Mucosa of rectum (tissue), 2 donors: ENCODE results near the gene DPP10.
"Not testable (repeated sequence)": the region's sequence is repeated elsewhere in the genome, so short reads cannot be mapped to it uniquely, and the experiment has no call there.

Experiments used
- H3K27ac ChIP-seq, 2 donors: one replicate each; pipeline ENCODE4 v1.7.0; 2013; ENCODE audit warnings: inconsistent platforms in 2 of 2, low read depth in 2 of 2, low read length in 2 of 2
- H3K27me3 ChIP-seq, 2 donors: one replicate each; pipeline ENCODE4 v1.7.0; 2013; ENCODE audit warnings: low read length in 2 of 2; ENCODE audit not compliant: control insufficient read depth in 2 of 2, insufficient read depth in 2 of 2
- H3K36me3 ChIP-seq, 2 donors: one replicate each; pipeline ENCODE4 v1.7.0; 2013; ENCODE audit warnings: low read length in 2 of 2; ENCODE audit not compliant: control insufficient read depth in 2 of 2, insufficient read depth in 2 of 2
- H3K4me1 ChIP-seq, 2 donors: one replicate each; pipeline ENCODE4 v1.7.0; 2013; ENCODE audit warnings: low read length in 2 of 2, mild to moderate bottlenecking in 1 of 2; ENCODE audit not compliant: control insufficient read depth in 2 of 2, insufficient read depth in 2 of 2
- H3K4me3 ChIP-seq, 2 donors: one replicate each; pipeline ENCODE4 v1.7.0; 2013; ENCODE audit warnings: low read length in 2 of 2
- H3K9ac ChIP-seq, 2 donors: one replicate each; pipeline ENCODE4 v1.7.0; 2013; ENCODE audit warnings: low read length in 2 of 2, low read depth in 1 of 2, mild to moderate bottlenecking in 1 of 2
- H3K9me3 ChIP-seq, 2 donors: one replicate each; pipeline ENCODE4 v1.7.0; 2013; ENCODE audit warnings: low read length in 2 of 2; ENCODE audit not compliant: control insufficient read depth in 2 of 2
- donor health status: healthy.
- donor health status: Normal muscosa, but diverticular disease.

DPP10 gene

DNA sequence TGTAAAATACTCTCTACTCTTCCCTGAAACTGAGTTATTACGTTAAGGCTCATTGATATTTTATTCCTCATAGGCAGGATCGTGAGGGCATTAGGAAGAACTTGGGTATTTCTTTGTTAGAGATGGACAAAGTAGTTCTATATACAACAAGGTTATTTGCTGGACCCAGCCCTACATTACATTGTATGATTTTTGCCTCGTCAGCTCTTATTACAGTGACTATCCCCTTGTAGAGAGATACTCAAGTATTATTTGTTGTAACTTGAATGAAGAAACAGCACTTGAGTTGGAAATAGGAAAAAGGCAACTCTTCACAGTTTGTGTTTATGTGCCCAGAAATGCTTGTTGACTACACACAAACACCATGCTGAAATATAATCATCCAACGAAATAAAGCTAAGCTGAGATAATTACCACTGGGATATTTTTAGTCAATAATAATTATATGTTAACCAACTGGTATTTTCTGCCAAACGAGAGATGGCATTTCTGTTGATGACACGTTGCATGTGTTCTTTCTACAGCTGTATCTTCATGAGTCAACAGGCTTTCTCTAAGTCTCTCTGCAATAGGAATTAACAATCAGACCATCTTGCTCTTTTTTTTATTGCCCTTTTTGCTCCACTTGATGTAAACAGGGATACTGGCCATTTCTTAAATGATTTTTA lies 947.6 kb downstream of the DPP10 start:
- Histone ChIP-seq H3K36me3 (no peaks in the 10 kb centered on the region), H3K4me1 (no peaks in the 10 kb centered on the region), H3K4me3 (no peak overlapping the region), H3K9ac (no peak overlapping the region), H3K27ac (no peak overlapping the region), H3K9me3 (no peaks in the 10 kb centered on the region), H3K27me3 (no peaks in the 10 kb centered on the region)

DNA sequence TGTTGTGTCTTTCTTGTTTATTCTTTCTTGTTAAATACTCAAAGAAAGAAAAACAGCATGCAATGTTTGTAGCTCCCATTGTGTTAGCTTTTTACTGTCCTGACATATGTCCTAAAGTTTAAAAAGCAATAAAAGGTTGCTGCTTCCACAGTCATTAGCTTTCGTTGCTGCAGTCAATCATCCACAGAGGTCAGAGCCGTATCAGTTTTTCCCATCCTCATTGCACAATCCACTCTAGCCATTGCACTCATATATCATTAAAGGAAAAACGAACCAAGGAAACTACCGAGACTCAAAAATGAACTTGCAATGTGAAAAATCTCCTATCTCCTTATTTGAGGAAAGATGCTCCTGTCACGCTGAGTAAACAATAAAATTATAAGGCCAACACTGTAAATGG lies 954.1 kb downstream of the DPP10 start:
- H3K27ac ChIP-seq: no peak overlapping the region
- H3K4me1 ChIP-seq: no peaks in the 10 kb centered on the region
- H3K36me3 ChIP-seq: no peaks in the 10 kb centered on the region
- no peak overlapping the region for H3K9ac ChIP-seq
- H3K27me3 ChIP-seq: no peaks in the 10 kb centered on the region
- no peaks in the 10 kb centered on the region for H3K9me3 ChIP-seq
- no peak overlapping the region for H3K4me3 ChIP-seq

DNA sequence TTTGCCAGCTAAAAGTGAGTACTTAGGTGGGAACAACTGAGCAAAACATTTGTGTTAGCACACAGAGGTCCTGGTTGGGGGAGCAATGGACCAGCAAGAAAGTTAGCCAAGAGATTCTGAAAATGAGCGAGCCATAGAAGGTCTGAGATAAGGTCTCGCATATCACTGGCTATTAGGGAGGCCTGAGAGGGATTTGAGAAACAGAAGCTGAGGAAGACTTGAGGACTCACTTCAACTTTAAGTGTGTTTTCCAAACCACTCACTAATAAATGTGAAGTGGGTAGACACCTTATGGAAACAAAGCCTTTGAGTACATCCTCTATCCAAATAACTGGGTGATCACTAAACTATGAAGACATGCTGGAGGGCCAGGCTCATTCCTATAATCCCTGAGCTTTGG lies 958.5 kb downstream of the DPP10 start:
- H3K9ac ChIP-seq: no peak overlapping the region
- H3K27ac ChIP-seq: no peak overlapping the region
- H3K9me3 ChIP-seq: no peaks in the 10 kb centered on the region
- no peaks in the 10 kb centered on the region for H3K36me3 ChIP-seq
- H3K4me1 ChIP-seq: no peaks in the 10 kb centered on the region
- no peaks in the 10 kb centered on the region for H3K27me3 ChIP-seq
- no peak overlapping the region for H3K4me3 ChIP-seq

DNA sequence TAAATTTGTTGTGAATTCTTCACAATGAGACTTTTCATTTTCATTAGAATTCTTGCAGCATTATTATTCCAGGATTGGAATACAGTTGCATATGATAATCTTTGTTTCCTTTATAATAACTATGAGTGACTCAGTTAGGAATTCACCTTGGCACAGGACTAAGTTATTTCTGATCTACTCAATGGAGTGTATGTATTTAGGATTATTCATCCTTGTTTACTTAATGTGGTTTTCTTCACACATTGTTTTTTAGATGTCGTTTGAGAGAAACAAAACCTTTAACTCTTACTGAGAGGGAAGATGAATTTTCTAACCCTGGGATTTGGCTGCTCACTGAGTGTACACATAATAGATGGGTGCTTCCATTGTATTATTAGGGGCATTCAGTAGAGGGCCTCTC lies 970.1 kb downstream of the DPP10 start:
- H3K4me1 ChIP-seq: no peaks in the 10 kb centered on the region
- H3K9me3 ChIP-seq: no peaks in the 10 kb centered on the region
- no peak overlapping the region for H3K4me3 ChIP-seq
- no peak overlapping the region for H3K9ac ChIP-seq
- no peak overlapping the region for H3K27ac ChIP-seq
- H3K36me3 ChIP-seq: no peaks in the 10 kb centered on the region
- H3K27me3 ChIP-seq: no peaks in the 10 kb centered on the region

DNA sequence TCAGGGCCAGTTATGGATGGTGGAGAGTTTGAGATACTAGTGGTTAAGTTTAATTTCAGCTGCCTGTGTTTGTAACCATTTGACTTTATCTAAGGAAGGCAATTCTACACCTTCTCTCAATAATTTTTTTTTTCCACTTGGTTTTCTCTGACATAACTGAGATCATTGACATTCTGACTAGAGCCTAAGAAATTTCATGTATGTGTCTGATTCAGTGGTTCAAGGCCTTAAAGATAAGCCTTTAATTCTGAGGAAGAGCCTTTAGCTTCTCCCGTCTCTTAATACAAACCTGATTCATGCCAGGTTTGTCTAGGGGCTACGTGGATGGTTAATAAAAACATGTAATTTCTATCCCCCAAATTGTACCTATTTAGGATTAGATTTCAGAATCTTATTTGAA lies 971.4 kb downstream of the DPP10 start:
- no peak overlapping the region for H3K4me3 ChIP-seq
- no peak overlapping the region for H3K27ac ChIP-seq
- no peaks in the 10 kb centered on the region for H3K27me3 ChIP-seq
- no peak overlapping the region for H3K9ac ChIP-seq
- no peaks in the 10 kb centered on the region for H3K4me1 ChIP-seq
- H3K9me3 ChIP-seq: no peaks in the 10 kb centered on the region
- no peaks in the 10 kb centered on the region for H3K36me3 ChIP-seq

DNA sequence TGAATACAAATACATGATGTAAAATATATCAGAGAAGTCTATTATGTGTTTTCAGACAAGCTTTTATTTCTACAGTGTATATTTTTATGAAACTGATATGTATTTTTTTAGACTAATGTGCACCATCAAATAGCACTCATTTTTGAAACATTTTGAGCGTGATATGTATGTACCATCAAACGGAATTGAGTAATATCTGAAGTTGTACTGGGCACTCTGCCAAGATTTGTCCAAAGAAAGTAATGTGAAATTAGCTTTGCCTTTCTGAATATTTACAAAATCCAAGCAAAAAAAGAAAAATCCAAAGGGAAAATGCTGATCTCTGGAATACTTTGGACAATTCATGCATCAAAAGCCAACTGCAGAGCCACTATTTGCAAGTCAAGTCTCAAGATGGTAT lies 972.0 kb downstream of the DPP10 start:
- no peak overlapping the region for H3K9ac ChIP-seq
- H3K4me3 ChIP-seq: no peak overlapping the region
- H3K27me3 ChIP-seq: no peaks in the 10 kb centered on the region
- no peaks in the 10 kb centered on the region for H3K4me1 ChIP-seq
- no peaks in the 10 kb centered on the region for H3K9me3 ChIP-seq
- H3K36me3 ChIP-seq: no peaks in the 10 kb centered on the region
- H3K27ac ChIP-seq: no peak overlapping the region

DNA sequence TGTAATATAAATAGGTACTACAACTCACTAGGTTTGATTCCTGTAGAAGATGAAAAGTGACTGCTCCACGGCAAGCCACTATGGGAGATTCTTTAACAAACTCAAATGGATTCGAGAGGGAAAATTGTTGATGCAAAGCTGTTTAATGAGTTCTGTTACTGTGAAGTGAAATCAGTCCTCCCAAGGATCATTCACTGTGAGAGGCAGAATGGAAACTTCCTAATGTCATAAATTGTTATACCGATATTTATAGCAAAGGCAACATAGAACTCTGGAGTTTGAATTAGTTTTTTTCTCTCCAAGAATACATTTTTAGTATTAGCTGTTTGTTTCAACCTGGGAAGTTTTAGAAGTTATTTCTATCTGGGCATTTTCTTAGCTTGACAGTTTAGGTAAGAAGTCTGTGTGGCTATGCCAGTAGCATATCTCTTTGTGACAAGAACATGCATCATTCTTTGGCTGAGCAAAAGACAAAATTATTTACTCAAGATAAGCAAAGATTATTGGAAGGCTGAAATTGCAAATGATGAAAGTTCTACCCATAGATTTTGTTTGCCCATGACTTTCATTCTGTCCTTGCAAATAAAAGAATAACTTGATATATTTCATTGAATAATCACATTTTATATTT lies 979.7 kb downstream of the DPP10 start:
- H3K27ac ChIP-seq: no peak overlapping the region
- H3K36me3 ChIP-seq: no peaks in the 10 kb centered on the region

GRCh38 chr2:115427436-115427835 lies 985.0 kb downstream of the DPP10 start:
- H3K9ac ChIP-seq: no peak overlapping the region
- H3K4me1 ChIP-seq: no peaks in the 10 kb centered on the region
- no peaks in the 10 kb centered on the region for H3K36me3 ChIP-seq
- H3K27me3 ChIP-seq: no peaks in the 10 kb centered on the region
- no peak overlapping the region for H3K27ac ChIP-seq
- H3K4me3 ChIP-seq: no peak overlapping the region
- peaks cover 0 to 4% of the 10 kb centered on the region in 2 donors for H3K9me3 ChIP-seq

More for the DNA sequence above, 979.7 kb downstream of the DPP10 start:
- Histone ChIP-seq H3K4me1 (no peaks in the 10 kb centered on the region), H3K4me3 (no peak overlapping the region), H3K27me3 (no peaks in the 10 kb centered on the region), H3K9ac (no peak overlapping the region), H3K9me3 (peaks cover 0 to 3% of the 10 kb centered on the region in 2 donors)

DNA sequence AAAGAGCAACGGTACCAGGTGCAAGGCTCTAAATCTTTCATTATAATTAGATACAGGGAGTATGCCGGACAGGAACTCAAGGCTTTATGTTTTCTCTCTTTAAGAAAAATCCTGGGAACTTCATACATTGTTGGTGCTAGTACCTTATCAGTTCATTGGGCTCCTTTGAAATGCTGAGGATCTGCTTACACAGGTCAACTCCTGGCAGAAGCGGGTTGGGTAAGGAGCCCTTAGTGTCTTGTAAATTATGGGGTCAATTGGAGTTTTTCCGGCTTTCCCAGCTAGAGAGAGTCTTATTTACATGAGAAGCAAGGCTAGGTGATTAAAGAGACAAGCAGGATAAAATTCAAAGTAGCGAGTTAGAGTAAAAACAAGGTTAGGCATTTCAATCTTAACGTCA lies 998.3 kb downstream of the DPP10 start:
- not testable (repeated sequence) for H3K36me3 ChIP-seq, H3K4me1 ChIP-seq, H3K4me3 ChIP-seq

GRCh38 chr2:115443539-115444185 lies 1001.2 kb downstream of the DPP10 start:
- H3K27ac ChIP-seq: no peak overlapping the region
- no peaks in the 10 kb centered on the region for H3K27me3 ChIP-seq
- peaks cover 0 to 4% of the 10 kb centered on the region in 2 donors for H3K9me3 ChIP-seq

More for the DNA sequence above, 998.3 kb downstream of the DPP10 start:
- not testable (repeated sequence) for H3K27me3 ChIP-seq, H3K9me3 ChIP-seq, H3K9ac ChIP-seq, H3K27ac ChIP-seq

More at GRCh38 chr2:115443539-115444185, 1001.2 kb downstream of the DPP10 start:
- H3K36me3 ChIP-seq: no peaks in the 10 kb centered on the region
- H3K4me1 ChIP-seq: no peaks in the 10 kb centered on the region
- no peak overlapping the region for H3K9ac ChIP-seq
- H3K4me3 ChIP-seq: no peak overlapping the region
